ENCODE data around the gene GLB1L.
A peak's percentile ranks its signal among the peaks of the same experiment; 100 is the strongest.
"Not testable (repeated sequence)": the region's sequence is repeated elsewhere in the genome, so short reads cannot be mapped to it uniquely, and the experiment has no call there.

GLB1L gene

DNA sequence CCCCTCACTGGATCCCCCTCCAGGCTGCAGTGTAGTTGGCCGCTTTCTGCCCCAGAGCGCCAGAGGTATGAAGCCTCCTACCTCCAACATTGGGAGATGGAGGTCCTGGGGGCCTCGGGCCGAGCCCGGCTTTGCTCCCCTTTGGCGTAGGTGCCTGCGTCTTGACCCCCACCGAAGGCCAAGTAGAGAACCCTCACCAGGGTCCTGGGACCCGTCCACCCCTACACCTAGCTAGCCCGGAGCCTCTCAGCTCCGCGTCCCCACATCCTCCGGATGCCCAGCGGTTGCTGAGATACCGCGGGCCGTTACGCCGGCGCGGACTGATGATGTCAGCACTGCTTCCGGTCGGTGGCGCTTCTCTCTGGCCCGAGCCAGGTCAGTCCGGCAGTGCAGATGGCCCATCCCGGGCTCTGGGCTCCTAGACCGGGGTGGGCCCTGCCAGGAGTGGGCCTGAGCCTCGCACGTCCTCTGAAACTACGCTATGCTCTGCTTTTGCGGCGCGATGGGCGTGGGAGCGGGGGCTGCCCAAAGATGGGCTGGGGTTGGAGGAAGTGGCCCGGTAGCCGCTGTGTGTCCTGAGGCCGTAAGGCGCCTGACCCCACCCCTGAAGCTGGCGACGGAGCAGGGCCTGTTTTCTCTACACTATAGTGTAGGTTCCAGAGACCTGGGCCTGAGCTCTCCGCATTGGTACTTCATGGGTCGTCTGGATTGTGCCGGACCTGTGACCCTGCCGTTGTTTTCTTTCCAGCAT, at the start of gene GLB1L, which contains the start of gene STK16:
Gene GLB1L, minus strand, starts transcription at position 297 of the 751 bp plus-strand sequence. CDS start 1,871 bp downstream, outside the sequence.
Gene STK16, plus strand, starts transcription at position 332 of the 751 bp plus-strand sequence. CDS start 521 bp downstream, outside the sequence.
- peak; percentile 84 to 86 for DNase-seq (ENCODE audit: low read depth in 1 of 2, low spot score in 1 of 2)

GRCh38 chr2:219294356-219295351, 49.4 kb upstream of the GLB1L start:
- DNase-seq (ENCODE audit: low read depth in 1 of 2, low spot score in 1 of 2): peak; percentile 81 to 84

- no peak for DNase-seq (ENCODE audit: low read depth in 1 of 2, low spot score in 1 of 2)
These were observed 48.5 kb upstream of the GLB1L start for GRCh38 chr2:219293736-219294231.

GRCh38 chr2:219292616-219293015, 47.4 kb upstream of the GLB1L start:
- DNase-seq (ENCODE audit: low read depth in 1 of 2, low spot score in 1 of 2): no peak

DNA sequence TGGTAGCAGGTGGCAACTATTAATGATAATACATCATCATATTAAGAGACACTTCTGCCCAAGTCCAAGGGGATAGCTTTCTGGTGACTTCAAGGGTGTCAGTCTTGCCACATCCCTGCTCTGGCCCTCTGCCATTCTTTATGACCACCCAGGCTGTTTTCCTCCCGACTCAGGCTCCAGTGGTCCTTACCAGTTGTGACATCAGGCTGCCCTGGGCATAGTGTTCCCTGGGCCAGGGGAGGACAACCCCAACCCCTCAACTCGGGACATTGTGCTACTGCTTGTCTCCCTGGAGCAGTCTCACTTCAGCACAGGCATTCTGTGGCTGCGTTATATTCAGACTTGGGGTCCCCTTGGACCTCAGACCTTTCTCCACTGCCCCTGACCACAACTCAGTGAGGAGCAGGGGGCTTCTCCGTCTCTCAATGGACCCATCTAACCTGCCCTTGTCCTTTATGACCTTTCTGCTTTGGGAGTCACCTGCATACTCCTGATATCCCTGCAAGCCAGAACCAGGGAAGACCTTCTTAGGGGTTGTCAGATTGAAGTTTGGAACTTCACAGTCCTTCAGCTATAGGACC, 46.8 kb upstream of the GLB1L start:
- DNase-seq (ENCODE audit: low read depth in 1 of 2, low spot score in 1 of 2): no peak

- DNase-seq (ENCODE audit: low read depth in 1 of 2, low spot score in 1 of 2): no peak
These were observed 46.1 kb upstream of the GLB1L start for GRCh38 chr2:219291394-219291793.

- no peak for DNase-seq (ENCODE audit: low read depth in 1 of 2, low spot score in 1 of 2)
These were observed 45.3 kb upstream of the GLB1L start for GRCh38 chr2:219290381-219291171.

DNA sequence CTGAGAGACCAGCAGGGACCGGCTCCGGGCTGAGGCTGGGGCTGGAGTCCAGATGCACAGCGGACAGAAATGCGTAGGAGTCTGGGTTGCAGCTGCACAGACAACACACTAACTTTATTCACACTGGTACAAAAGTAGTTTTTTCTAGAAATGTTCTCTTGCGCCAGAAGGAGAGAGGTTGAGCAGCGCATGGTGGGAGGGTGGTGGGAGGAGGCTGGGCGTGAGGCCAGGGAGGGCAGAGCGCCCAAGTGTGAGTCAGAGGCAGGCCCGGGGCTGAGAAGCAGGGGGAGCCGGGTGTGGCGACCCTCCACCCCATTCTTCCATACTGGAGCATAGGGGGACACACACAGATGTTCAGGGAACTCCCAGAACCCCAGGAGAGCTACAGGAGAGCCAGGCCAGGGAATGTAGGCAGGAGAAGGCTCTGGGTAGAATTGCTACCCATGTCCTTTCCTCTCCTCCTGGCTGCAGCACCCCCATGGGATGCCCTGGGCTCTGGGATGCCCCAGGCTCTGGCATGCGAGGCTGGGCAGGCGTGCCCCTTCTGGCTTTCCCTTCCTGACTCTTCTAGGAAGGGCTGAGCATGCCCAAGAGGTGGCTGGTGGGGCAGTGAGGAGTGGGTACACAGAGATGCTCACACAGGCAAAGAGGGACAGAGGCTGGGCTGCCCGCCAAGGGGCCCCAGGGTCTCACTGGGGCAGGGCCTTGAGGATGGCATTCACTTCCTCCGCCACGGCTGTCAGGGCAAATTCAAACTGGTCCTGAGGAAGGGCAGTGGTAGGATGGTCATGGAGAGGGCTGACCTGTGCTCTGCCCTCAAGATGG, 44.5 kb upstream of the GLB1L start:
- DNase-seq (ENCODE audit: low read depth in 1 of 2, low spot score in 1 of 2): no peak

DNA sequence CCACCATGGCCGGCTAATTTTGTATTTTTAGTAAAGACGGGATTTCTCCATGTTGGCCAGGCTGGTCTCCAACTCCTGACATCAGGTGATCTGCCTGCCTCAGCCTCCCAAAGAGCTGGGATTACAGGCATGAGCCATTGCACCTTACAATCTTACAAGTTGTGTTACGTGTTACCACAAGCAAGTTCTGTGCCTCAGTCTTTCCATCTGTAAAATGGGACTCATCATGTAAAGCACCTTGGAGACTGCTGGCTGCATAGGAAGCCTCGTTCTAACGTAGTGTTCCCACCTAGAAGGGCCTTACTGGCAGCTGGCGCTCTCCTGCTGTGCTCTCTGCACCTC, 43.9 kb upstream of the GLB1L start:
- DNase-seq (ENCODE audit: low read depth in 1 of 2, low spot score in 1 of 2): no peak

DNA sequence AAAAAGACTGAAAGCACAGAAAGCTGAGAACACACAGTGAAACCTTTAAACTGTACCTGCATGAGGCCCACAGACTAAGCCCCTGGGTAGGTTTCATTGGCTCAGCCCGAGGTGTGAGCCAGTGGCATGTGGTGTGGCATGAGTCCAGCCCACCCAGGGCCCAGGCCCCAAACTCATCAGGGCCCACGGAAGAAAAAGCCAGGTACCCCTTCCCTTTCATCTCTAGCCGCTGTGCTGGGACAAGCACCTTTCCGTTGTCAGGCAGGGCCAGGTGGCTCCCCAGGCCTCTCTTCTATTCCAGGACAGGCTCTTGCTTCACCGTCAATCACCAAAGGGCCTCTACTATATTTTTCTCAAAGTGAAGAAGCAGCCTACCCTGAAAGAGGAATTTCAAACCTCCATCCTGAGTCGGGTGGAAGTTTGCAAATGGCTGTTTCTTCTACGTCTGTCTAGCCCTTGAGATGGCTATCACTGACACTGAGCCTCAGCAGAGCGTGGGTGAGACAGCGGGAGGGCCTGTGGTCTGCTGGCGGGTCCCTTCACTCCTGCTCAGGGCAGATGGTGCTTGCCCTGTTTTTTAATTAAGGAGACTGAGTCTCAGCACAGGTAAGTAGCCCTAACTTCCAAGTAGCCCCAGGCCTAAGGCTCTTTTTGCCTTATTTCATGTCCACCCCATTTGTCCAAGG, 42.5 kb upstream of the GLB1L start:
- no peak for DNase-seq (ENCODE audit: low read depth in 1 of 2, low spot score in 1 of 2)

DNA sequence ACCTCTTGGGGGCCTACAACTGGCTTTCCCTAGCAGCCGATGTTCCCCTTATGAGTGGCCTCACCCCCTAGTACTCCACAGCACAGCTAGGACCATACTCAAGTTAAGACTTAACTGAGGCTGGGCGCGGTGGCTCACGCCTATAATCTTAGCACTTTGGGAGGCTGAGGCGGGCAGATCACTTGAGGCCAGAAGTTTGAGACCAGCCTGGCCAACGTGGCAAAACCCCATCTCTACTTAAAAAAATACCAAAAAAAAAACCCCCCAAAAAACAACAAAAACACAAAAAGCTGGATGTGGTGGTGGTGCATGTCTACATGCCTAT, 41.8 kb upstream of the GLB1L start:
- not testable (repeated sequence) for DNase-seq (ENCODE audit: low read depth in 1 of 2, low spot score in 1 of 2)

- DNase-seq (ENCODE audit: low read depth in 1 of 2, low spot score in 1 of 2): no peak
These were observed 41.3 kb upstream of the GLB1L start for GRCh38 chr2:219286436-219287115.

DNA sequence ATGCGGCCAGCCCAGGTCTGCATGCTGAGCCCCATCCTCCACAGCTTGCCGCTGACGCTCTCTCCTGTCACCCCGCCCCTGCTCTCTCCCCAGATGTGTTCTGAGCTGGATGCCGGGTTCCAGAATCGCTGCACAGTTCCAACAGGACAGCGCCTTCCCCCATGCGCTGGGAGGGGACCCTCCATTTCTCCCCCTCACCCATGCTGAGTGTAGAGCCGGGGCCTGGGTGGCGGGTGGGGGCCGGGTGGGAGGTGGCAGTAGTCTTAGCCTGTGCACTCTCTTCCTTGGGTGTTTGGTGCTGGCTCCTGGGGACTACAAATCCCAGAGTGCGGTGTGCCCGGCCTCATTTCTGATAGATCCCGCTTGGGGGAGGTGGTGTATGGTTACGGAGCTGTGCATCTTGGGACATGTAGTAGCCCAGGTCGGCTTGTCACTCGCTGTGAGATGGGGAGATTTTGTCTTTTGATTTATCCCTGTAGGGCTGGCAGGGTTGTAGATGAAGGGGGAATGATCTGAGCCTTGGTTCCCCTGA, 40.7 kb upstream of the GLB1L start:
- no peak for DNase-seq (ENCODE audit: low read depth in 1 of 2, low spot score in 1 of 2)

DNA sequence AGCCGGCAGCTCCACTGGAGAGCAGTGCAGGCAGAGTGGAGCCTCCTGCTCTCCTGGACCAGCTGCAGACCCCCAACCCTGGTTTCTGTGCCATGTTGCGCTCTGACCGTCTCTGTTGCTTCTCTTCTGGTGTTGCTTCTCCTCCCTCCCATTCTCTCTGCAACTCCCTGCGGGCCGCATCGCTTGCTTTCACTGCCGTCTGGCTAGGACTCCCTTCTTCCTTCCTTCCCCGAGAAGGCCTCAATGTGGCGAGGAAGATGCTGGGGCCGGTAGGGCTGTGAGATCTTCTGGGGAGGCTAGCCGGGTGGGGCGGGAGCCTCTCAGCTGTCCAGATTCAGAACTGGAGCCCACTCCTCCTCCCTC, 40.1 kb upstream of the GLB1L start:
- no peak for DNase-seq (ENCODE audit: low read depth in 1 of 2, low spot score in 1 of 2)

DNA sequence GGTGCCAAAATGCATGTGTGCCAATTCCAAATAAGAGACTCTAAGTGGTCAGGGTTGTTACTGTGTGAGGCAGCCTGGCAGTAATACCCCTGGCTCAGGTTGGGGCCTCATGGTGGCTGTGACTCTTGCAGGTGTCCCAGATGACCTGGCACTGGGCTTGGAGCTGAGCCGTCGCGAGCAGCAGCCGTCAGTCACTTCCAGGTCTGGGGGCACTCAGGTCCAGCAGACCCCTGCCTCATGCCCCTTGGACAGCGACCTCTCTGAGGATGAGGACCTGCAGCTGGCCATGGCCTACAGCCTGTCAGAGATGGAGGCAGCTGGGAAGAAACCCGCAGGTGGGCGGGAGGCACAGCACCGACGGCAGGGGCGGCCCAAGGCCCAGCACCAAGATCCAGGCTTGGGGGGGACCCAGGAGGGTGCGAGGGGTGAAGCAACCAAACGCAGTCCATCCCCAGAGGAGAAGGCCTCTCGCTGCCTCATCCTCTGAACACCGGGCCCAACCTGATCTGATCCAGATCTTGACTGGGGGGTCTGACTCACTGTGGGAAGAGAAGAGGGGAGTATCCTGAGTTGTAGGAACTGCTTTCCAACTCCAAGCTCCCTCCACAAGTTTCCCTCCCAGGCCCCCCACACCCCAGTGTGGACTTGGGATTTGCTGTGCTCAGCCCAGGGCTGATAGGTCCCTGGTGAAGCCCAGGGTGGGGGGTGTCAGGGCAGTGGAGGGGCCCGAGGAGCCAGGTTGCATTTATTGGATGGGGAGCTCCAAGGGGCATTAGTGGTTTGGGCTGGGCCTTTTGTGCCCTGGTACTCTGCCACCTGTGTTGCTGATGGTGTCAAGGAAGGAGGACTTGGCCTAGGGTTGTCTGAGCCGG, 39.5 kb upstream of the GLB1L start:
- DNase-seq (ENCODE audit: low read depth in 1 of 2, low spot score in 1 of 2): no peak

DNA sequence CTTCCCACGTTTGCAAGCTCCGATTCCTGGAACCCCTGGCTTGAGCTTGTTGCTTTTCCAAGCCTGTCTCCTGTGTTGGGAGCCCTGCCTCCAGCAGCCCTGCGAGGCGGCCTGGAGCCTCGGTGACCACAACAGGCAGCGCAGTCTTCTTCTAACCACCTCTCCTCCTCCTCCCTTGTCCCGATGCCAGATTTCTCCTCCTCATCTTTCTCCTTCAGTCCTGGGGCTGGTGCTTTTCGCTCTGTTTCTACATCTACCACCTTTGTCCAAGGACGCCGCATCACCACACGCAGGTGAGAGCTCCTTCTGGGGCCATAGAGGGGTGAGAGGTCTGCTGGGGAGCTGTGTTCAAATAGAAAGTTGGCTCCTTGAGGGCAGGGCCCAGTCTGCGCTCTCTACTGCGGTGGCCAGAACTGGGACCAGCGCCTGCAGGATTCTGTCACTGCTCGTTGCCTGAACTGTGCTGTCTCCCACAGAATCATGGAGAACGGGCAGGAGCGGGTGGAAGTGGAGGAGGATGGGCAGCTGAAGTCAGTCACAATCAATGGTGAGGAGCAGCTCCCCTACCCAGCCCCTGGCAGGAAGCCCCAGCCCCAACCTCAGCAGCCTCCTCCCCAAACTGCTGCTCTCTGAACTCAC, 37.8 kb upstream of the GLB1L start:
- no peak for DNase-seq (ENCODE audit: low read depth in 1 of 2, low spot score in 1 of 2)

- DNase-seq (ENCODE audit: low read depth in 1 of 2, low spot score in 1 of 2): no peak
These were observed 37.1 kb upstream of the GLB1L start for GRCh38 chr2:219282375-219282774.

Measured in activated CD4-positive, alpha-beta T cell treated with anti-CD3 and anti-CD28 coated beads, Interleukin-2, amount 50 U/mL, for 24 hours (primary cell).